Transverse colon (tissue), 4 donors: Measurements from ENCODE around the gene SLC7A1.

Experiments used
- CTCF ChIP-seq, 5 experiments: fragments of 200-600 bp in 3 of 5; fragments of 450-650 bp in 2 of 5; sonication (generic) in 3 of 5; IDR thresholded peaks; 1 replicate in 2 of 5; 2 replicates in 3 of 5; pipeline ENCODE4 v1.5.1; 2016 to 2017; ENCODE audit warnings: antibody characterized with exemption in 5 of 5, inconsistent platforms in 3 of 5, mild to moderate bottlenecking in 2 of 5, moderate library complexity in 1 of 5
- POLR2AphosphoS5 ChIP-seq, 3 donors: sonication (generic); formaldehyde crosslinking; IDR thresholded peaks; one replicate each; pipeline ENCODE4 v1.6.1; 2016; ENCODE audit warnings: antibody characterized with exemption in 3 of 3

- TF ChIP-seq CTCF (IDR thresholded peaks at IDR 0.05) (no peak), POLR2AphosphoS5 (IDR thresholded peaks at IDR 0.05) (no peak)
Observed at GRCh38 chr13:29524641-29525040, 70.8 kb downstream of the SLC7A1 start.
